ENCODE measurements around the gene ODAM.
"Not testable (repeated sequence)": the region's sequence is repeated elsewhere in the genome, so short reads cannot be mapped to it uniquely, and the experiment has no call there.

Gene ODAM

GRCh38 chr4:70225824-70226223 lies 30.3 kb downstream of the ODAM start, which contains the start of gene FDCSP:
FDCSP (plus strand) TSS chr4:70226124; CDS start chr4:70231195, 5,071 bp downstream.
- no peak for DNase-seq

DNA sequence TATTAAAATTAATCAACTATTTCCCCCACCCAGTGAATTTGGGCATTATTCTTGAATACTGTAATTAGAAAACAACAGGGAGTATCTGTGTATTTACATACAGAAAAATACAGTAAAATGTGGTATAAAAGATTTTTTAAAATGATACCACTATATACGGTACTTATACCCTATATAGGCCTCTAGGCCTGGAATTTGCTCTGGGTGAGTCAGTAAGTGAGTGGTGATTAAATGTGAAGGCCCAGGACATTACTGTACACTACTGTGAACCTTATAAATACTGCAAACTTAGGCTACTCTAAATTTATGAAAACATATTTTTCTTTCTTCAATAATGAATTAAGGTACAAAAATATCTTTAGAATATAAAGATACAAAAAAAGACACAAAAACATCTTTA lies 40.6 kb downstream of the ODAM start:
- DNase-seq: no peak

DNA sequence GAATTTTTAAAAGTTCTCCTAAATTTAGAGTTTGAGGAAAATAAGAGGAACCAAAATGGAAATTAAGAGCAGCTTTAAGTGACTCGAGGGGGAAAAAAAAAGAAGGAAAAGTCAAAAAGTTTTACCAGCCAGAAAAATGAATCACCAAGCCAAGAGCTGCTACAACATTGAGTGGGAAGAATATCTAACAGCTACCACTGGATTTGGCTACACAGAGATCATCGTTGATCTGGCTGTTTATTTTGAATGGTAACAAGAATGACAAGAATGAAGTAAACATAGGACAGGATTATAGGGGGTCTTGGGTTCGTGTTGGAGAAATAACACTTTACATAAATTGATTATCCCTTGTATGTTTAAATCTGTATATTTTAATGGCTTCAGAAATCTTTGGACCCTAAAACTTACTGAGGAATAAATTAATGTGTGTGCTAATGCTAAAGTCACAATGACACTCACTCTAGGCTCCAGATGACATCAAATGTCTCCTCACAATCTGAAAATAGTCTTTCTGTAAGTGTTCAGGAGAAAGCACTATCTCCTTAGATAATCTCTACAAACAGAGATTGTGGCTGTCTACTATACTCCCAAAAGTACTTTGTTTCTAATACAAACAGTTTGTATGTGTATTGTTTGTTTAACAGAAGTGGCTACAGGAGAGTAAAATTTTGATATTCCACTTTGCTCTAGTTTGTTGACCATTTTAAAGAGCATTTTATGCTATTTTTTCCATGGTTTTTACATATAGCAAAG lies 43.8 kb downstream of the ODAM start:
- DNase-seq: no peak

DNA sequence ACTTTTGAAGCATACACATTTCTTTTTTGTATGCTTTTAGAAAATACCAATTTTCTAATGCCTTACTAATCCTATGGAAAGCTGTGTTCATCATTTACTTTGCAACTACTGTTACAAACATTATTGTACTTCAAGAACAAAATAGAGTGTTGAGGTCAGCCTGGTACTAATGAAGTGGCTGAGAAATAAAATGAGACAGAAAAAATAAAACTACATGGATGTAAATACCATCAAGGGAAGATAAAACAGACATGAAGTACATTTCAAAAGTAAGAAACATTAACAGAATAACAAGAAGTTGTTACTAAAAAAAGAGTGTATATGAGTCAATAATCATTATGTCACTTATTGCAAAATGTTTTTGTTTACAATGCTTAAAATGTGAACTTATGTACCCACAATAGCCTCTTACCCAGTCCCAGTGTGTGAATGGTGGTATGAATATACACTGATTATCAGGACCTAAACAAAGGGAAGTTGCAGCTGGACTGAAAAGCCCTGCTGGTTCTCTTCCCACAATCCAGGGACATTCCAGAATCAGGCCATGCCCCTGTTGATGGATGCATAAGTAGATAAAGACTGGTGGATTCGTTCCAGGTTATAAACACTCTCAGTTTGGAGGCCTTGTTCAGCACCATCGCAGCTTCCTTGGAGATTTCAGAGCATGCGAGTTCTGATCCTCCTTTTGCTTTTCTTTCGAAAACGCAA lies 44.5 kb downstream of the ODAM start:
- no peak for DNase-seq

DNA sequence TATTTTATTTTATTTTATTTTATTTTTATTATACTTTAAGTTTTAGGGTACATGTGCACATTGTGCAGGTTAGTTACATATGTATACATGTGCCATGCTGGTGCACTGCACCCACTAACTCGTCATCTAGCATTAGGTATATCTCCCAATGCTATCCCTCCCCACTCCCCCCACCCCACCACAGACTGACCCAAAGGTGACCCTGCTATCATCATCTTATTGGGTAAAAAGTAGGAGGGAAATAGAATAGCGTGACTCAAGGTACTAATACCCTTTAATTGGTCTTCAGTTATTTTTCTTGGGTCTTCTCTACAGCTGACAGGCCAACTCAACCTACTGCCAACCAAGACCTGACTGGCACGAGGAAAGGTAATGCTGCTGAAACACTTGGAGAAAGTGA lies 46.8 kb downstream of the ODAM start, which contains the start of gene CSN3:
Gene CSN3, plus strand, starts transcription at position 301 of the 400 bp plus-strand sequence. CDS start 2,223 bp downstream, outside the sequence.
- not testable (repeated sequence) for DNase-seq

GRCh38 chr4:70243091-70243490 lies 47.6 kb downstream of the ODAM start:
- no peak for DNase-seq

- DNase-seq: no peak
These were observed 55.9 kb downstream of the ODAM start for GRCh38 chr4:70251250-70251944.

GRCh38 chr4:70251945-70252277 lies 56.4 kb downstream of the ODAM start:
- no peak for DNase-seq

All from CD4-positive, alpha-beta T cell treated with Interleukin-17A for 1 hour (primary cell).